Activated T-helper 17 cell treated with anti-CD3 and anti-CD28 coated beads, Interleukin-2, amount 50 U/mL, for 72 hours (primary cell): ENCODE results near the gene MKLN1. TPM values are rescaled to one million over a fixed set of nuclear protein-coding genes. Genes with fewer than 3 reads are reported as not detected.

Experiments used
- ATAC-seq: fragments of 150-1000 bp; cut with Tn5 transposase; replicated peaks from 2 replicates; pipeline ENCODE4 v1.10.0; 2021; ENCODE audit warnings: mild to moderate bottlenecking, moderate library complexity
- H3K27ac Mint-ChIP-seq: one replicate; pipeline ENCODE4 v1.8.0; 2022; ENCODE audit warnings: mixed read lengths
- H3K27me3 Mint-ChIP-seq: one replicate; pipeline ENCODE4 v1.8.0; 2022; ENCODE audit warnings: mixed read lengths
- H3K36me3 Mint-ChIP-seq: one replicate; pipeline ENCODE4 v1.8.0; 2022; ENCODE audit warnings: low read depth, mild to moderate bottlenecking, mixed read lengths
- H3K4me1 Mint-ChIP-seq: one replicate; pipeline ENCODE4 v1.8.0; 2022; ENCODE audit warnings: mixed read lengths
- H3K4me3 Mint-ChIP-seq: one replicate; pipeline ENCODE4 v1.8.0; 2022; ENCODE audit warnings: mild to moderate bottlenecking, mixed read lengths
- H3K9me3 Mint-ChIP-seq: one replicate; pipeline ENCODE4 v1.8.0; 2022; ENCODE audit warnings: mixed read lengths
- total RNA-seq, 2 donors: library from RNA; stranded (reverse); gene quantifications; one replicate each; pipeline ENCODE4 v1.2.3, GENCODE V29; 2022

MKLN1 gene
- 10 to 100 TPM; 49.5 to 70.1 TPM for total RNA-seq

GRCh38 chr7:131327626-131328376, at the start of gene MKLN1:
MKLN1 (plus strand) TSS chr7:131327876; CDS start chr7:131327900, 24 bp downstream.
- Mint-ChIP-seq H3K4me1 (peaks cover 42% of the 10 kb centered on the region), H3K27ac (peak within 1 kb of the TSS; percentile 98), H3K4me3 (peak within 1 kb of the TSS; percentile 87), H3K36me3 (peaks cover 22% of the 10 kb centered on the region), H3K27me3 (no peaks in the 10 kb centered on the region), H3K9me3 (no peaks in the 10 kb centered on the region)
- ATAC-seq, result peak; percentile 92

- H3K4me3 Mint-ChIP-seq, result no peak overlapping the region
- no peaks in the 10 kb centered on the region for H3K27me3 Mint-ChIP-seq
- ATAC-seq, result no peak
- no peak overlapping the region for H3K27ac Mint-ChIP-seq
- no peaks in the 10 kb centered on the region for H3K9me3 Mint-ChIP-seq
- no peaks in the 10 kb centered on the region for H3K36me3 Mint-ChIP-seq
- H3K4me1 Mint-ChIP-seq, result no peaks in the 10 kb centered on the region
Measured at GRCh38 chr7:131279044-131279443, 48.6 kb upstream of the MKLN1 start.

GRCh38 chr7:131281266-131282048, 46.2 kb upstream of the MKLN1 start:
- Mint-ChIP-seq H3K4me1 (no peaks in the 10 kb centered on the region), H3K27me3 (no peaks in the 10 kb centered on the region), H3K36me3 (no peaks in the 10 kb centered on the region), H3K4me3 (no peak overlapping the region), H3K9me3 (no peaks in the 10 kb centered on the region), H3K27ac (no peak overlapping the region)
- no peak for ATAC-seq

- no peaks in the 10 kb centered on the region for H3K4me1 Mint-ChIP-seq
- no peak overlapping the region for H3K4me3 Mint-ChIP-seq
- H3K9me3 Mint-ChIP-seq, result no peaks in the 10 kb centered on the region
Measured at GRCh38 chr7:131284702-131285419, 42.8 kb upstream of the MKLN1 start.

GRCh38 chr7:131285556-131285955, 42.1 kb upstream of the MKLN1 start:
- H3K4me1 Mint-ChIP-seq, result no peaks in the 10 kb centered on the region
- no peak overlapping the region for H3K27ac Mint-ChIP-seq
- no peak for ATAC-seq
- H3K27me3 Mint-ChIP-seq, result no peaks in the 10 kb centered on the region
- no peaks in the 10 kb centered on the region for H3K9me3 Mint-ChIP-seq
- H3K4me3 Mint-ChIP-seq, result no peak overlapping the region
- no peaks in the 10 kb centered on the region for H3K36me3 Mint-ChIP-seq

More at GRCh38 chr7:131284702-131285419, 42.8 kb upstream of the MKLN1 start:
- Mint-ChIP-seq H3K36me3 (no peaks in the 10 kb centered on the region), H3K27ac (no peak overlapping the region), H3K27me3 (no peaks in the 10 kb centered on the region)
- ATAC-seq, result no peak

- Mint-ChIP-seq H3K27me3 (no peaks in the 10 kb centered on the region), H3K4me3 (no peak overlapping the region), H3K27ac (no peak overlapping the region), H3K9me3 (no peaks in the 10 kb centered on the region), H3K36me3 (no peaks in the 10 kb centered on the region), H3K4me1 (no peaks in the 10 kb centered on the region)
- ATAC-seq, result no peak
Measured at GRCh38 chr7:131288450-131288849, 39.2 kb upstream of the MKLN1 start.

- no peak overlapping the region for H3K4me3 Mint-ChIP-seq
- H3K27me3 Mint-ChIP-seq, result no peaks in the 10 kb centered on the region
- H3K36me3 Mint-ChIP-seq, result no peaks in the 10 kb centered on the region
- H3K9me3 Mint-ChIP-seq, result no peaks in the 10 kb centered on the region
- H3K4me1 Mint-ChIP-seq, result no peaks in the 10 kb centered on the region
- ATAC-seq, result no peak
- H3K27ac Mint-ChIP-seq, result no peak overlapping the region
Measured at GRCh38 chr7:131289051-131289450, 38.6 kb upstream of the MKLN1 start.

- ATAC-seq, result no peak
- Mint-ChIP-seq H3K9me3 (no peaks in the 10 kb centered on the region), H3K27ac (no peak overlapping the region), H3K4me3 (no peak overlapping the region), H3K27me3 (no peaks in the 10 kb centered on the region), H3K4me1 (no peaks in the 10 kb centered on the region), H3K36me3 (no peaks in the 10 kb centered on the region)
Measured at GRCh38 chr7:131292141-131292905, 35.4 kb upstream of the MKLN1 start.

GRCh38 chr7:131293018-131293417, 34.7 kb upstream of the MKLN1 start:
- ATAC-seq, result no peak

GRCh38 chr7:131294553-131294952, 33.1 kb upstream of the MKLN1 start:
- H3K27me3 Mint-ChIP-seq, result no peaks in the 10 kb centered on the region
- ATAC-seq, result no peak
- no peaks in the 10 kb centered on the region for H3K9me3 Mint-ChIP-seq
- H3K27ac Mint-ChIP-seq, result no peak overlapping the region
- no peak overlapping the region for H3K4me3 Mint-ChIP-seq
- H3K36me3 Mint-ChIP-seq, result no peaks in the 10 kb centered on the region
- no peaks in the 10 kb centered on the region for H3K4me1 Mint-ChIP-seq

More at GRCh38 chr7:131293018-131293417, 34.7 kb upstream of the MKLN1 start:
- no peak overlapping the region for H3K4me3 Mint-ChIP-seq
- H3K36me3 Mint-ChIP-seq, result no peaks in the 10 kb centered on the region
- H3K4me1 Mint-ChIP-seq, result no peaks in the 10 kb centered on the region
- no peaks in the 10 kb centered on the region for H3K9me3 Mint-ChIP-seq
- H3K27ac Mint-ChIP-seq, result no peak overlapping the region
- H3K27me3 Mint-ChIP-seq, result no peaks in the 10 kb centered on the region

- no peak for ATAC-seq
- Mint-ChIP-seq H3K27ac (no peak overlapping the region), H3K27me3 (no peaks in the 10 kb centered on the region), H3K4me1 (no peaks in the 10 kb centered on the region), H3K36me3 (no peaks in the 10 kb centered on the region), H3K9me3 (no peaks in the 10 kb centered on the region), H3K4me3 (no peak overlapping the region)
Measured at GRCh38 chr7:131298608-131298992, 29.1 kb upstream of the MKLN1 start.

- Mint-ChIP-seq H3K9me3 (no peaks in the 10 kb centered on the region), H3K36me3 (no peaks in the 10 kb centered on the region), H3K27me3 (no peaks in the 10 kb centered on the region)
Measured at GRCh38 chr7:131299074-131299473, 28.6 kb upstream of the MKLN1 start.

GRCh38 chr7:131300078-131300477, 27.6 kb upstream of the MKLN1 start:
- no peak overlapping the region for H3K4me3 Mint-ChIP-seq
- H3K36me3 Mint-ChIP-seq, result no peaks in the 10 kb centered on the region
- H3K27ac Mint-ChIP-seq, result no peak overlapping the region
- ATAC-seq, result no peak
- no peaks in the 10 kb centered on the region for H3K9me3 Mint-ChIP-seq
- H3K4me1 Mint-ChIP-seq, result no peaks in the 10 kb centered on the region
- no peaks in the 10 kb centered on the region for H3K27me3 Mint-ChIP-seq

More at GRCh38 chr7:131299074-131299473, 28.6 kb upstream of the MKLN1 start:
- ATAC-seq, result no peak
- H3K4me3 Mint-ChIP-seq, result no peak overlapping the region
- H3K27ac Mint-ChIP-seq, result no peak overlapping the region
- H3K4me1 Mint-ChIP-seq, result no peaks in the 10 kb centered on the region
